ENCODE measurements around the gene XCL1. TPM values are rescaled to one million over a fixed set of nuclear protein-coding genes. Genes with fewer than 3 reads are reported as not detected.
"Not testable (repeated sequence)": the region's sequence is repeated elsewhere in the genome, so short reads cannot be mapped to it uniquely, and the experiment has no call there.

Gene XCL1
- total and polyA plus RNA-seq, 3 donors from 2014 or later, result 0.51 TPM; not detected in 2

DNA sequence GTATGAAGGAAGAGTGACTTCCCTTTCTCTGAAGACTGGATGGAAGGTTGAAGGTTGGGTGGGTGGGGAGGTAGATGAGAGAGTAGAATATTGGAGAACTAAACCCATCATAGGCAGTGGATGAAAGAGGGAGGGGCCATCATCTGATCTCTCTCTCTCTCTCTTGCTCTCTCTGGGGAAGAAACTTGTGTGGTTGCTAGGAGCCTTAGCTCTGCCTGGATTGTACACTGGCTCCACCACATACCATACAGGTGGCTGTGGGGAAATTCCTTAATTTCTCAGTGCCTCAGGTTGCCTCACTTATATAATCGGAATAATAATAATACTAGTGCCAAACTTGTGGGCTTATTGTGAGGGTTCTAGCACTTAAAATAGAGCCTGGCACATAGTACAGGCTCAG, 9.5 kb downstream of the XCL1 start:
- no peak for DNase-seq
- Histone ChIP-seq H3K36me3 (ENCODE audit: low read depth, missing control alignments) (no peaks in the 10 kb centered on the region), H3K4me1 (no peaks in the 10 kb centered on the region), H3K27me3 (no peaks in the 10 kb centered on the region), H3K27ac (no peak overlapping the region), H3K4me3 (no peak overlapping the region), H3K9me3 (no peaks in the 10 kb centered on the region)
- TF ChIP-seq POLR2A (IDR thresholded peaks at IDR 0.05), result no peak
- TF ChIP-seq, protein P1, sequence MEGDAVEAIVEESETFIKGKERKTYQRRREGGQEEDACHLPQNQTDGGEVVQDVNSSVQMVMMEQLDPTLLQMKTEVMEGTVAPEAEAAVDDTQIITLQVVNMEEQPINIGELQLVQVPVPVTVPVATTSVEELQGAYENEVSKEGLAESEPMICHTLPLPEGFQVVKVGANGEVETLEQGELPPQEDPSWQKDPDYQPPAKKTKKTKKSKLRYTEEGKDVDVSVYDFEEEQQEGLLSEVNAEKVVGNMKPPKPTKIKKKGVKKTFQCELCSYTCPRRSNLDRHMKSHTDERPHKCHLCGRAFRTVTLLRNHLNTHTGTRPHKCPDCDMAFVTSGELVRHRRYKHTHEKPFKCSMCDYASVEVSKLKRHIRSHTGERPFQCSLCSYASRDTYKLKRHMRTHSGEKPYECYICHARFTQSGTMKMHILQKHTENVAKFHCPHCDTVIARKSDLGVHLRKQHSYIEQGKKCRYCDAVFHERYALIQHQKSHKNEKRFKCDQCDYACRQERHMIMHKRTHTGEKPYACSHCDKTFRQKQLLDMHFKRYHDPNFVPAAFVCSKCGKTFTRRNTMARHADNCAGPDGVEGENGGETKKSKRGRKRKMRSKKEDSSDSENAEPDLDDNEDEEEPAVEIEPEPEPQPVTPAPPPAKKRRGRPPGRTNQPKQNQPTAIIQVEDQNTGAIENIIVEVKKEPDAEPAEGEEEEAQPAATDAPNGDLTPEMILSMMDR (IDR thresholded peaks at IDR 0.05), result no peak
- 93 to 100% methylated on average over 1 of the region's 1 CpG for WGBS, 2 donors
- intact Hi-C loops (cut with DNase I; ENCODE audit: low total_unique reads), result no loop called here

DNA sequence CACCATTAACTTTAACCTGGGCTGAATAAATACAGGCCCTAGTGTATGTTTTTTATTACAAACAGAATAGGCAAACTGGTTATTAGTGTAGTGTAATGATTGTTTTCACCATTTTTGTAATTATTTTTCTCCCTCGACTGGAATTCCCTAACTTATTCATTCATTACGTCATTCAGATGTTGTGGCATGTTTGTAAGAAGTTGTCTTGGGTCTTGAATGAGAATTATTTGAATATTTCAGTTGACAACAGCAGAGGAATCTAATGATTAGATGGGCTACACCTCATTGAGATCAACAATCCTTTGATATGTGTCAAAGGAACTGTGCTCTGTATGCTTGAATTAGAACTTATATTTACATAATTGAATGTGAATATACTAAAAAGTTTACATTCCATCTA, 12.8 kb downstream of the XCL1 start:
- Histone ChIP-seq H3K4me1 (no peaks in the 10 kb centered on the region), H3K36me3 (ENCODE audit: low read depth, missing control alignments) (no peaks in the 10 kb centered on the region), H3K27ac (no peak overlapping the region), H3K4me3 (no peak overlapping the region), H3K27me3 (no peaks in the 10 kb centered on the region), H3K9me3 (no peaks in the 10 kb centered on the region)
- WGBS, 2 donors, result 86 to 92% methylated on average over 2 of the region's 2 CpGs
- TF ChIP-seq, protein P1 (IDR thresholded peaks at IDR 0.05), result no peak
- TF ChIP-seq POLR2A (IDR thresholded peaks at IDR 0.05), result no peak
- intact Hi-C loops (cut with DNase I; ENCODE audit: low total_unique reads), result no loop called here
- no peak for DNase-seq

DNA sequence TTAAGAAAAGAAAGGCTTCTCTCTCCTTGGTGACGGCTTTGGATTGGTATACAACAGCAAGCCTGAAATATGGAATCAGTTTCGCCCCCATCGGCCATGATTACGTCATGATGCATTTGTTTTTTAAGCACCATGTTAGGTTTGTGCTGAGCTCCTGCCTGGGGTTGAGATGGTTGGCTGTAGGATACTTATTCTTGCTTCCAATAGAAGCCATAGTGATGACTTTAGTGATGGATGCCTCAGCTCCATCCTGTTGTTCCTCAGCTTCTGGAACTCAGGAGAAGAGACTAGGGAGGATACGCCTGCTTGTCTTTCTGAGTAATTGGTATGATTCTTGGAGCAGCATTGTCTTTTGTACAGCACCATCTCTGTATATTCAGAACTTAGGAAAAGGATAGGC, 14.7 kb downstream of the XCL1 start:
- TF ChIP-seq, protein P1 (IDR thresholded peaks at IDR 0.05), result no peak
- TF ChIP-seq POLR2A (IDR thresholded peaks at IDR 0.05), result no peak
- DNase-seq, result no peak
- H3K36me3 ChIP-seq (ENCODE audit: low read depth, missing control alignments), result no peaks in the 10 kb centered on the region
- no peak overlapping the region for H3K4me3 ChIP-seq
- intact Hi-C loops (cut with DNase I; ENCODE audit: low total_unique reads), result no loop called here
- no peaks in the 10 kb centered on the region for H3K27me3 ChIP-seq
- H3K4me1 ChIP-seq, result no peaks in the 10 kb centered on the region
- 76 to 88% methylated on average over 5 of the region's 5 CpGs for WGBS, 2 donors
- no peaks in the 10 kb centered on the region for H3K9me3 ChIP-seq
- H3K27ac ChIP-seq, result no peak overlapping the region

DNA sequence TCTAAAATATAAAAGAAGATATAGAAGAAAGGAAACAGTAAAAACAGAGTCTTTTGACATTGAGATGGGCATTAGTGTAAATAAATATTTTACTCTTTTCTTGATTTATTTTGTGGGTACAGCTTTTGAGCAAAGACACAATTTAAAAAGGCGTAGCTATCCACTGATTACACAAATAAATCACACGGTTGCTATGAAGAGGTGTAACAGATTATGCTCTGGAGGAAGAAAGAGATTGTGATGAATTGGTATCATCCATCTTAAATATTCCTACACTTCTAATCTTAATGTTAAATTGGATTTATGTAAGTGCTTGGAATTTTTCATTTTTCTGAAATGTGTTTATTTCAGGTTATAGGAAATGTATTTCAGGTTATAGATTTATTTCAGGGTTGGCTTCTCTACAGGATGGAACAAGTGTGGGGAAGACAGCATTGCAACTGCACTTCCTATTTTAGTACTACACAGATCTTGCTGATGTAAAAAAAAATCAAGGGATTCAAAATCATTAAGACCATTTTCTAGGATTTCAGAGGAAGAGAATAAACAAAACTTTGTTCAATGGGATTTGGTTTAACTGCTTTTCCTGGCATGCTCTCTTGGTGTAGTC, 15.3 kb downstream of the XCL1 start:
- H3K27ac ChIP-seq, result no peak overlapping the region
- TF ChIP-seq POLR2A (IDR thresholded peaks at IDR 0.05), result no peak
- TF ChIP-seq, protein P1 (IDR thresholded peaks at IDR 0.05), result no peak
- H3K4me1 ChIP-seq, result no peaks in the 10 kb centered on the region
- H3K9me3 ChIP-seq, result no peaks in the 10 kb centered on the region
- no peak overlapping the region for H3K4me3 ChIP-seq
- WGBS, 2 donors, result 78 to 80% methylated on average over 2 of the region's 2 CpGs
- H3K27me3 ChIP-seq, result no peaks in the 10 kb centered on the region
- no peaks in the 10 kb centered on the region for H3K36me3 ChIP-seq (ENCODE audit: low read depth, missing control alignments)
- intact Hi-C loops (cut with DNase I; ENCODE audit: low total_unique reads), result no loop called here
- DNase-seq, result no peak

DNA sequence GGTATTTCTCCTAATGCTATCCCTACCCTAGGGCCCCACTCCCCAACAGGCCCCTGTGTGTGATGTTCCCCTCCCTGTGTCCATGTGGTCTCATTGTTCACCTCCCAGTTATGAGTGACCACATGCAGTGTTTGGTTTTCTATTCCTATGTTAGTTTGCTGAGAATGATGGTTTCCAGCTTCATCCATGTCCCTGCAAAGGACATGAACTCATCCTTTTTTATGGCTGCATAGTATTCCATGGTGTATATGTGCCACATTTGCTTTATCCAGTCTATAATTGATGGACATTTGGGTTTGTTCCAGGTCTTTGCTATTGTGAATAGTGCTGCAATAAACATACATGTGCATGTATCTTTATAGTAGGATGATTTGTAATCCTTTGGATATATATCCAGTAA, 19.0 kb downstream of the XCL1 start:
- DNase-seq; H3K9me3 ChIP-seq; H3K4me3 ChIP-seq; H3K27ac ChIP-seq; H3K27me3 ChIP-seq; H3K36me3 ChIP-seq (ENCODE audit: low read depth, missing control alignments); H3K4me1 ChIP-seq; intact Hi-C loops (cut with DNase I; ENCODE audit: low total_unique reads): not testable (repeated sequence)

Data from testis (tissue), 3 donors.